CMK (cell line): ENCODE data around the gene TNXB.

ENCODE experiments used
- DNase-seq: peaks from one replicate; pipeline ENCODE4 v3.0.0-alpha.2; 2010; ENCODE audit warnings: low read depth

The TNXB gene, protein sequence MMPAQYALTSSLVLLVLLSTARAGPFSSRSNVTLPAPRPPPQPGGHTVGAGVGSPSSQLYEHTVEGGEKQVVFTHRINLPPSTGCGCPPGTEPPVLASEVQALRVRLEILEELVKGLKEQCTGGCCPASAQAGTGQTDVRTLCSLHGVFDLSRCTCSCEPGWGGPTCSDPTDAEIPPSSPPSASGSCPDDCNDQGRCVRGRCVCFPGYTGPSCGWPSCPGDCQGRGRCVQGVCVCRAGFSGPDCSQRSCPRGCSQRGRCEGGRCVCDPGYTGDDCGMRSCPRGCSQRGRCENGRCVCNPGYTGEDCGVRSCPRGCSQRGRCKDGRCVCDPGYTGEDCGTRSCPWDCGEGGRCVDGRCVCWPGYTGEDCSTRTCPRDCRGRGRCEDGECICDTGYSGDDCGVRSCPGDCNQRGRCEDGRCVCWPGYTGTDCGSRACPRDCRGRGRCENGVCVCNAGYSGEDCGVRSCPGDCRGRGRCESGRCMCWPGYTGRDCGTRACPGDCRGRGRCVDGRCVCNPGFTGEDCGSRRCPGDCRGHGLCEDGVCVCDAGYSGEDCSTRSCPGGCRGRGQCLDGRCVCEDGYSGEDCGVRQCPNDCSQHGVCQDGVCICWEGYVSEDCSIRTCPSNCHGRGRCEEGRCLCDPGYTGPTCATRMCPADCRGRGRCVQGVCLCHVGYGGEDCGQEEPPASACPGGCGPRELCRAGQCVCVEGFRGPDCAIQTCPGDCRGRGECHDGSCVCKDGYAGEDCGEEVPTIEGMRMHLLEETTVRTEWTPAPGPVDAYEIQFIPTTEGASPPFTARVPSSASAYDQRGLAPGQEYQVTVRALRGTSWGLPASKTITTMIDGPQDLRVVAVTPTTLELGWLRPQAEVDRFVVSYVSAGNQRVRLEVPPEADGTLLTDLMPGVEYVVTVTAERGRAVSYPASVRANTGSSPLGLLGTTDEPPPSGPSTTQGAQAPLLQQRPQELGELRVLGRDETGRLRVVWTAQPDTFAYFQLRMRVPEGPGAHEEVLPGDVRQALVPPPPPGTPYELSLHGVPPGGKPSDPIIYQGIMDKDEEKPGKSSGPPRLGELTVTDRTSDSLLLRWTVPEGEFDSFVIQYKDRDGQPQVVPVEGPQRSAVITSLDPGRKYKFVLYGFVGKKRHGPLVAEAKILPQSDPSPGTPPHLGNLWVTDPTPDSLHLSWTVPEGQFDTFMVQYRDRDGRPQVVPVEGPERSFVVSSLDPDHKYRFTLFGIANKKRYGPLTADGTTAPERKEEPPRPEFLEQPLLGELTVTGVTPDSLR (N-terminal part only)

DNA sequence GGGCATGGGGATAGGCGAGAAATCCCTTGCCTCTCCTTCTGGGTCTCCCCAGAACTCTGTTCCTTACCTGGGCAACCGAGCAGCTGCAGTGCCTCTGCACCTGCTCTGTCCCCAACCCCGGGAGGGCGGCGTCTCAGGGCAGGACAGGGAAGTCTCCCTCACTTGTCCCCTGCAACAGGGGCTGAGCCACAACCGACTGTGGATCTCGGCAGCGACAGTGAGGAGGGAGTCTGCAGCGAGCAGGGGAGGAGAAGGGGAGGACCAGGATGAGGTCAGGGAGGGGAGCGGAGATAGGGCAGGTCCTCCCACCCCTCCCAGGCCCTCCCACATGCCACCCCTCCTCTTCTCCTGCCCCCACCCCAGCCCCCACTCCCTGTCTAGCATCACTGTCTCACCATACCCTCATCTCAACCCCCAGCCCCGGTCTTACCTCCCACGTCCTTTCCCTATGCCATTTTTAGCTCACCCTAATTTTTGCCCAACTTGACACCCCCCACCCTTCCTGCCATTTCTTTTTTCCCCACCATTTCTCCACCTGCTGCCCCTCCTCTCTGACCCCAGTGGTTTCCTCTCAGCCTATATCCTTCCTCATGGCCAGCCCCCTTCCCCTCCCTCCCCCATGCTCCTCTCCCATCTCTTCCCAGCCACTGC, at the start of gene TNXB:
TNXB (minus strand) TSS at position 225 of the 651 bp plus-strand sequence. CDS start 11,140 bp downstream, outside the sequence.
- no peak for DNase-seq

DNA sequence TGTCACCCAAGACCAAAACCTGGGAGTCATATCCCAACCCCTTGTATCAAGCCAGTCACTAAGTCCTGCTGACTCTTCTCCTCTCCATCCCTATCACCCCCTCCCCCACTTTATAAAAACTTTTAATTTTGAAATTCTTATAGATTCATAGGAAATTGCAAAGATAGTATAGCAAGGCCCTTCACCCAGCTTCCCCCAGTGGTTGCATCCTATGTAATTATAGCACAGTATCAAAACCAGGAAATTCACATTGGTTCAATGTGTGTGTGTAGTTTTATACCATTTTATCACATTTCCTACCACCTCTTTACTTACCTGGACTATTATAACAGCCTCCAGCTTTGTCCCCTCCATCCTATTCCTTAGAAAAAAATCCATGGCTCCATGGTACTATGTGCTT, 48.9 kb upstream of the TNXB start:
- no peak for DNase-seq

DNA sequence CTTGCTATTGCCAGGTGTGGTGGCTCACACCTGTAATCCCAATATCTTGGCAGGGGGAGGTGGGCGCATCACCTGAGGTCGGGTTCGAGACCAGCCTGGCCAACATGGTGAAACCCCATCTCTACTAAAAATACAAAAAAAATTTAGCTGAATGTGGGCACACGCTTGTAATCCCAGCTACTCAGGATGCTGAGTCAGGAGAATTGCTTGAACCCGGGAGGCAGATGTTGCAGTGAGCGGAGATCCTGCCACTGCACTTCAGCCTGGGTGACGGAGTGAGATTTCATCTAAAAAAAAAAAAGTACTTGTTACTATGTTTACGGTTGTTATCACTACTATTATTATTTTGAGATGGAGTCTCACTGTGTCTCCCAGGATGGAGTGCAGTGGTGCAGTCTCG, 47.8 kb upstream of the TNXB start:
- no peak for DNase-seq

DNA sequence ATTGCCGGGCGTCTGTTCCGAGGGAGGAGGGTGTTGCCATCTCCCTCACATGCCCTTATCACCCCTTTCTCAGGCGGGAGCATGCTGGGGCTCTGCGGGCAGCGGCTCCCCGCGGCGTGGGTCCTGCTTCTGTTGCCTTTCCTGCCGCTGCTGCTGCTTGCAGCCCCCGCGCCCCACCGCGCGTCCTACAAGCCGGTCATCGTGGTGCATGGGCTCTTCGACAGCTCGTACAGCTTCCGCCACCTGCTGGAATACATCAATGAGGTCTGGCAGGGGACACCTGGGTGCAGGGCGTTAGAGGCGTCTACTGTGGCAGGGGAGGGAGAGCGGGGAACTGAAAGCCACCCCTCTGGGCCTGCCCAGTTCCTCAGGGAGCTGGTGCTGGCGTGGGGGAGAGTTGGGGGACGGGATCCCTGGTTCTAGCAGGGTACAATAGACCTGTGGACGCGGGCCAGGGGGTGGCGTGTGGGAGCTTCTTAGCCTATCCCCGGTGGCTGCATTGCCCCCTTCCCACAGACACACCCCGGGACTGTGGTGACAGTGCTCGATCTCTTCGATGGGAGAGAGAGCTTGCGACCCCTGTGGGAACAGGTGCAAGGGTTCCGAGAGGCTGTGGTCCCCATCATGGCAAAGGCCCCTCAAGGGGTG, 45.5 kb upstream of the TNXB start:
- DNase-seq: no peak

DNA sequence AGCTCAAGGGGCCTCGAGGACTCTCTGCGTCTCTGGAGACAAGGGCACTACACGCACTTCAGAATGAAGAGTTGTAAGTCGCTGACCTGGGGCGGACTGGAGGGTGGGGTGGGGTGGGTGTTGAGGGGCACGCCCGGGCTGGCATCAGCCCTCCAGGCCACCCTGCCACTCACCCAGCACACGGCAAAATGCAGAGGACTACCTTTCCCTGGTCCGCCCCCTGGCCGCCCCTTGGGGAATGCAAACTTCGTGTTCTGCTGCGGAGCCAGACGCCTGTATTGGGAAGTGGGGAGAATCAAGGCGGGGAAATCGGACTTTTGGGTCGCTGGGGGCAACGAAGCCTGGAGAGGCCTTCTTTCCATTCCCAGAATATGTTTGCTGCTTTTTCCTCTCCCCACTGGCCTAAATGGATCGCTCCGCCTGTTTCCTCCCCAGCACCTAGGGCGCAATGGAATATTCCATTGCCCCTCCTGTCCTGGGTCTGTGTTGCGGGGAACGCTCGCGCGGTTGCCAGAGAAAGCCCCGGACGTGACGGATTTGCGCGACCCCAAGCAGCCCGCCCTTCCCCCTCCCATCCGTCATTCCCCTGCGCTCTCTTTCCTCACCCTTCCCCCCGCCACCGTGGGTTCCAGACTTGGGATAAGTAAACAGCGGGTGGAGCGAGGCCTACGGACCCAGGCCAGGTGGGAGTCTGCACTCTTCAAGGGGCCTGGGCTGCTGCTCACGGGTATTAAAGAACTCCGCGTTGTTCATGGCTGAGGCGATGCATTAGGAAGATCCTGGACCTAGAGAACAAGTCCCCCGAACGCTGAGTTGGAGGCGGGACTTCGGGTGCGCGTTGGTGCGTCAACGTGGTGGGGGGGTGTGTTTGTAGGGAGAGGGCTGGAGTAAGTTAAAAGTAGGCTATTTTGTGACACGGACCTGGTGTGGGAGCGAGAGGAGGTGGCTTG, 44.7 kb upstream of the TNXB start, which contains the start of gene PPT2:
PPT2 (plus strand) TSS at position 578 of the 950 bp plus-strand sequence. CDS start 454 bp downstream, outside the sequence.
- DNase-seq: peak; percentile 86

DNA sequence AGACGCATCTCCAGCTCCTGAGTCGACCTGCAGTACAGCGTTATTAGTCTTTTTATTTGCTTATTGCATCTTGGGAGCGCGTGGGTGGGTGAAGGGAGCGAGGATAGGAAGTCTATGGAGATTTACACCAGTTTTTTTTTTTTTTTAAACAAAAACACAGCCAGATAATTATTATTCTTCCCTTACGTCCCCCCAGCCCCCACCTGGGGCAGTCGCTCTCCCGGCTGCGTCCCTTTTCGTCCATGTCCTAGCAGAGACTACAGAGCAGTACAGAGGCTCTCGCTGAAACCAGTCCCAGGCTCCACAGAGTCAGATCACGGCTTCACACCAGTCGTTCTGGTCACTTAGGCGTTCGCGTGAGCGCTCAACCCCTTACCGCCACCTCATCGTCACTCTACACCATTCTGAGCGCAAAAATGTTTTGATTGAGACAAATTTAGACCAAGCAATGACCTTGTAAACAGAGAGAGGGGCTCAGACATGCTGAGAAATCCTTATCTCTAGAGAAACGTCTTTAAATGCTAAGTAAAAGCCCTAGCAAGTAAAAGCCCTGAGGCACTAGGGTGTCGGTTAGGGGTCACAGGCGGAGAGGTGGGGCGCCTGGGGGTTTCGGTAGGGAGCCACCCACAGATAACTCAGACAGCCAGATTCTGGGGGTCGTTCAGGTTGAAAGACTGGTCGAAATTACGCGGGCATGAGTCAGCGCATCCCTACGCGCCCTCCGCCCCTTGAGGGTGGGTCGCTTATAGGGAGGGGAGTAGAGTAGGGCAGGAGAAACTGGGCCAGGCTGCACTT, 43.8 kb upstream of the TNXB start:
- DNase-seq: no peak

DNA sequence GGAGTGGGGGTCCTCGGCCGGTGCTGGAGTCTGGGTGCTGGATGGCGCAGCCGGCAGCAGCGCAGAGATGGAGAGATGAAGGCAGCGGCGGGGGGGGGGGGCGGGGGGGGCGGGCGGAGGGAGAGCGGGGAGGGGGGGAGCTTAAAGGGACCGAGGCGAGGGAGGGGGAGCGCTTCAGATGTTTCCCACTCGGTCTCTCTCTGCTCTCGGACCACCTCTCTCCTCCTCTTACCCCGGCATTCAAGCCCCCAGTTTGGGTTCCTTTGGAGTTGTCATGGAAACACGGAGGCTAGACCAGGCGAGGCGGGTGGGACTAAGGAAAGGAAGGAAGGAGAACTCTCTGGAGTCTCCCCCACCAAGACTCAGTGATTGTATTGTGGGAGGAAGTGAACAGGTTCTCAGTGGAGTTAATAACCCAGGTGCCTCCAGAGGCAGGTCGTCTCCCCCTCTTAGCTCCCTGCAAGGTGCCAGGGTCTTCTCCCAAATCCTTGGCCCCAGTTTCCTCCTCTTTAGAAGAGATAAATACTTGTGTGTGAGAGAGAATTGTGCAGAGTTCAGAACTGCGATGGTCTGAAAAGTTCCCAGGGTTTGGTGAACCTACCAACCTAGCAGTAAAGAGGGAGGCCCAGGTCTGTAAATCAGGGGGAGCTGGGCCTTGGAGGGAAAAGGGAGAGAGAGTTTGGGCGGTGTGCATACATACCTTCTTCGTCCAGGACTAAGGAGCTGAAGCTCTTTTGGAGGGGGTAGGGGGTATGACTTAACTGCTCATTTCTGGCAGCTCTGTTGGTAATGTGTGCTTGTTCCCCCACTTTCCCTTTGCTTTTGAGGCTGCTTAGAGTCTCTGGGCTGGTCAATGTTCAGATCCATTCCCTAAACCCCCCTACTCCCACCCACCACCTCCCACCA, 43.0 kb upstream of the TNXB start, which contains the start of gene PRRT1:
PRRT1 (minus strand) TSS at position 77 of the 906 bp plus-strand sequence. CDS start 112 bp downstream, outside the sequence.
- DNase-seq: no peak

DNA sequence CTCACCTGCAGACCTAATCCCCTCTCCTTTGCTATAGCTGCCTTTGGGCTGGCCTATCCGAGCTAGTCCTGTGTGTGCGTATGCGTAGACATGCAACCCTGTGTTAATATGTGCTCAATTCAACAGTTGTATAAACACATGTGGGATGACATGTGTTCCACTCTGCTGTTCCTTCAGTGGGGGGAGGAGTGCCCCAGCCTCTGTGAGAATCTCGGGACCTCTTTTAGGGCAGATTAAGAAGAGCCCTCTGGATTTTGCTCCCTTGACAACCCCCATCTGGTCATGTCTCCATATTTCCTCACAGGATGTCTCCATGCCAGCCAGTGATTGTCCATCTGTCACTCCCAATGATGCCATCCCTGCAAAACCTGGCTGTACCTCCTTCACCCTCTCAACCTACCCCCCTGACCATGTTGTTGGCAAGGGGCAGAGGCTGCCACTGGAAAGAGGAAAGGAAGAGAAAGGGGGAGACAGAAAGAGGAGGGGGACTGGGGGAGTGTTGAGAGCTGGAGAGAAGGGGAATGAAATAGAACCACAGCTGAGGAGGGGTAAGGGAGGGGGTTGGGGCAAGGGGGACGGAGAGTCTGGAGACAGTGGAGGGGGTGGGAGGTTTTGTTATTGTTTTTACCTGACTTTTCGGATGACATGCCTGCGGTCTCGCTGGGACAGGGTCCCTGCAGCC, 42.2 kb upstream of the TNXB start:
- DNase-seq: no peak

DNA sequence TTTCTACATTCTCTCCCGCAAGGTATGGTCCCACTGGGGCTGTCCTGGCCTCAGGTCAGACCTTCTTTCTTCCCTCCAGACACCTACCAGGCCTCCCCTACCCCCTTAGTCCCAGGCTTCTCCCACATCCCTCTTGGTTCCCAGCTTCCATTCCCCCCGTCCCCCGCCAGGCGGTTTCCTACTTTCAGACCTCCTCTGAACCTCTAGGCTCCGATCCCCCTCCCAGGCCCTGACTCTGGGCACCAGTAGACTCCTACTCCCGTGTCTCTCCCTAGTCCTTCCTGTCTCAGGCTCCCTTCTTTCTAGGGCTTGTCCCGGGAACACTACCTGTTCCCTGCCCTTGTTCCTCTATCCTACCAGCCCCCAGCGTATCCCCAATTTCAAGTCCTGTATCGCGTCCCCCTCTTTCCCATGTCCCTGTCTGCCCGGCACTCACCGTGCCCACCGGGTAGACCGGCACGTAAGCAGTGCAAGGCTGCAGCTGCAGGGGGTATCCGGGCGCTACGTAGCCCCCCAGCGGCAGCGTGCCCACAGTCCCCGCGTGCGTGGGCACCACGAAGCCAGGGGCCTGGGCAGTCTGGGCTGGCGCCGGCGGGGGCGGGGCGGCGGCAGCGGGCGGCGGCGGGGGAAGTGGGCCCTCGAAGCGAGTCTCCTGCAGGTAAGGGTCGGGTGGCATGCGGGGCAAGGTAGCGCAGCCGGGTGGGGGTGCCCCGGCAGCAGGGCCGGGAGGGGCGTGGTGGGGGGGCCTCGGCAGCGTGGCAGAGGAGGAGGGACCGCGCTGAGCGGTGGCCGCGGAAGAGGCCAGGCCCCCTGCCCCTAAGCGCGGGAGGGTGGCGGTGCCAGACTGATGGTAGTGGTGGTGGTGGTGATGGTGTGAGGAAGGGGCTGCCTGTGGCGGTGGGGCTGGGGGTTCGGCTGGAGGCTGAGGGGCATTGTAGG, 41.1 kb upstream of the TNXB start:
- no peak for DNase-seq

DNA sequence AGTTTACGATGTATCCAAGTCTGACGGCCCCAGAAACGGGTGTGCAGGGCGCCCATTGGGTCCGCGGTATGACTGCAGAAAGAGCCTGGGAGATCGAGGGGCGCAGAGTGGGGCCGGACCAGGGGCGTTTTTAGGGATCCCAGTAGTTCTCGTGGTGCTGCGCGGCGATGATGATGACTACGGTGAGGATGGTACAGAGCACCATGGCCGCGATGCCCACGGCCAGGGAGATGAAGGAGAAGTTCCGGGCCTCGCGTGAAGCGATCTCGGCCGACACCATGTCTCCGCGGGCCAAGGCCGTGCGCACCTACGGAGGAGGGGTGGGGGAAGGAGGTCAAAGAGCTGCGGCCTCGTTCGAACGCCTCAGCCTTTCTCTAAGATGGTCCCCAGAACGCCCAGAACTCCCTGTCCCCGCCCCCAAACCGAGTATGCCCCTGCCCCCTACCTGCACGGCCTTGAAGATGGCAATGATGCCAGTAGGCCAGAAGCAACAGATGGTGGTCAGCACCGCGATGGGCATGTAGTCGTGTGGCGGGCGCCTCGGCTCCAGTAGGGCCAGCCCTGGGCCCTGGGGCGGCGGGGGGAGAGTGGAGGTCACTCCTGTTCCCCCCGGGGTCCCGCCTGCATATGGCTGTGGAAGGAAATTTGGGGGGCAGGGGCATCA, 40.1 kb upstream of the TNXB start:
- DNase-seq: no peak

DNA sequence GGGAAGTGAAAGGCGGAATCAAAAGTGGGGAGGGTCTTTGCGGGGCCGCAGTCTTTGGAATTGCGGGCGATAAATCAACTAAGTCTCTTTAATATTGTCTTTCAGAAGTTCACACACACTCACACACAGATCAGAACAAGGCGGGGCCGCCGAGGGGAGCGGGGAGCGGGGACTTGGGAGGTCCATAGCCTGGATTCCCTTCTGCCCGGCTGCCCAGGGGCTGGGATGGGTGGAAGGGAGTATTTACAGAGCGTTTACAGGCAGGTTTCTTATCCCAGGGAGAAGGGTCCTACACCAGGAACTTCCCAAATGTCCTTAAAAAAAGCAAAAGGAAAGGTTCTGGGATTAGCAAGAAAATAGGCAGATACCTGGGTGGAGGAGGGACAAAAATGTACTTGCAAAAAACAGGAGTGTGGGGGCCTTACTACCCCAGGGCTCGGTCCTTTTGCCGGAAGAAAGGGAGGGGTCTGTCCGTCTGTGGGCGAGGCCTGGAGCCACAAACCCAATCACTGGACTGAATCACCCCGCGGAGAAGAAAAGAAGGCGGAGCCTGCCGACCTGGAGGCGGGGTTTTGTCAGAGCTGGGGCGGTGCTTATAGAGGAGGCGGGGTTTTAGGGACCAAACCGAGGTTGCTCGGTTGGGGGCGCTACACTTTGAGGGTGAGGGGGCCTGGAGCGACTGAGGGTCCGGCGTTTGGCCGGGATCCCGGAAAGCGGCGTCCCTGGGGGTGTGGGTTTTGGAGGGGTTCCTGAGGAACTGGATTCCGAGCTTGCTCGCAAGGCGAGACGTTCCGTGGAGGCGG, 39.4 kb upstream of the TNXB start:
- DNase-seq: no peak

DNA sequence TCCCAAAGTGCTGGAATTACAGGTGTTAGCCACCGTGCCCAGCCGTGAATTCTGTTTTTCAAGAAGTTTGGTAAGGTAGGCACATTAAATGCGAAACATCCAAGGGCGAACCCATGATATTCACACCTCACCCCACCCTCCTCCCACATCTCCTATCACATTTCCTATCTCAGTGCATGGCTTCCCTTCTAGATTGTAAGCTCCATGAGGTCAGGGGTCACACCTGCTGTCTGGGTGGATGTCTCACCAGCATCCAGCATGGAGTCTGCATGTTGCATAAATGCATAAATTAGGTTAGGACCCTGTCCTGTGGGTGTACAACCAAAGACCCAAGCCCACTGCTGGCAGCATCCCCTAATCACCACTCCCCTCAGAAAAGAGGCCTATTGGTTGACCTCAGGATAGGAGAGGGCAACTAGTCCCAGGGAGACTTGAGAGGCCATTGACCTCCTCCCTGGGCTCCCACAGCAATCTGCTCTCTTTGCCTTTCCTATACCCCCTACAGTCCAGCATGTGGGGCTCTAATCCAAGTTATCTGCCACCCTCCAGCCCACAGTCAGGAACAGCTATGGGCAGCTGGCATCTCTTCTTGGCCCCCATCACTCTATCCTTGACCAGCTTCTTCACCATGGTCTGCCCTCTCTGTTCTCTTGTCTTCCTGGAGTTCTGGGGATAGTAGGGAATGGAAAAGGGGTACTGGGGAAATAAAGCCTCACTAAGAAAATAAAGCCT, 38.4 kb upstream of the TNXB start:
- no peak for DNase-seq

DNA sequence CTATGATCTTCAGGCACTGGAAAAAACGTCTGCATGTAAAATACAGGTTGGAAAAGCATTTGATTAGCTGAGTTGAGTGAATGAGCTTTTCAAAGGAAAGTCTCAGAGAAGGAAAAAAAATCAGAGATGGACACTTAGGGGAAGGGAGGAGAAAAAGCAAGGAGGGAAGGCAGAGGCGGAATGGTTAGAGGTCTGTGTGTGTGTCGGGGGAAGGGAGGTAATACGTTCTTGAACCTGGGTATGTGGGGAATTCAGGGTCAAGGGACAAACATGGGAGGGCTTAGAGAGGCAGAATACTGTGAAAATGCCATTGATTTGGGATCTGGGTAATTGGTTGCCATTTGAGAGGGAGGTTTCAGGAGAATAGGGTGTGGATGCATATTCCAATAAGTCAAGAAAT, 37.5 kb upstream of the TNXB start:
- DNase-seq: no peak

DNA sequence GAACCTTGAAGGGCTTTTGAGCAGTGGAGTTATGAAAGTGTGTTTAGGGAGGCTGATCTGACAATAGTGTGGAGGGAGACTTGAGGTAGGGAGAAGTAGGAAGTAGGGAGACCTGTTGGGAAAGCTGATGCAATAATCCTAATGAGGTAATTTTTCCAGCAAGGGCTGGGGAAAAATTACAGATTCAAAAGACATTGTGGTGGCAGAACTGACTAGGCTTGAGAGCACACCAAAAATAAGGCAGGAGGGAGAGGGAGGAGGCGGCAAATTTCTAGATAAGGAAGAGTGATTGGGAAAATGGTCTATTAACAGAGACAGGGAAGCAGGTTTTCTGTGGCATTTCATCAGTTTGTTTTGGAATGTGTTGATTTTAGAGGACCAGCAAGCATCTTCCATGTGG, 37.1 kb upstream of the TNXB start:
- DNase-seq: no peak
